DMS153 treated with DMSO at 0.1 percent for 48 hours (cell line): Measurements from ENCODE around the gene SLC4A9.

Experiments used
- DNase-seq: peaks from one replicate; lab custom pipeline; 2025; ENCODE audit not compliant: unreplicated experiment; lab: John Stamatoyannopoulos, UW

SLC4A9 gene

GRCh38 chr5:140360681-140361479, 886 bp downstream of the SLC4A9 start:
- DNase-seq = no peak

- no peak for DNase-seq
These were observed 1.9 kb downstream of the SLC4A9 start for GRCh38 chr5:140361901-140362300.

- no peak for DNase-seq
These were observed 2.3 kb downstream of the SLC4A9 start for GRCh38 chr5:140362311-140362710.

GRCh38 chr5:140362875-140363630, 3.1 kb downstream of the SLC4A9 start:
- peak; percentile 14 for DNase-seq

GRCh38 chr5:140363631-140364471, 3.9 kb downstream of the SLC4A9 start:
- DNase-seq = no peak

- DNase-seq = no peak
These were observed 4.4 kb downstream of the SLC4A9 start for GRCh38 chr5:140364472-140364765.

- DNase-seq = no peak
These were observed 5.3 kb downstream of the SLC4A9 start for GRCh38 chr5:140365282-140365681.

- DNase-seq = no peak
These were observed 5.9 kb downstream of the SLC4A9 start for GRCh38 chr5:140365941-140366340.

GRCh38 chr5:140366589-140367255, 6.7 kb downstream of the SLC4A9 start:
- no peak for DNase-seq

- no peak for DNase-seq
These were observed 7.4 kb downstream of the SLC4A9 start for GRCh38 chr5:140367256-140368013.

- no peak for DNase-seq
These were observed 11.6 kb downstream of the SLC4A9 start for GRCh38 chr5:140371356-140372151.

GRCh38 chr5:140372971-140373487, 13.0 kb downstream of the SLC4A9 start:
- DNase-seq = no peak

- DNase-seq = no peak
These were observed 21.4 kb downstream of the SLC4A9 start for GRCh38 chr5:140381351-140381750.

- no peak for DNase-seq
These were observed 22.0 kb downstream of the SLC4A9 start for GRCh38 chr5:140381972-140382371.

GRCh38 chr5:140382866-140383265, 22.9 kb downstream of the SLC4A9 start:
- no peak for DNase-seq

- no peak for DNase-seq
These were observed 23.3 kb downstream of the SLC4A9 start for GRCh38 chr5:140383300-140383699.

- DNase-seq = no peak
These were observed 28.1 kb downstream of the SLC4A9 start for GRCh38 chr5:140388052-140388451.

- DNase-seq = no peak
These were observed 31.3 kb downstream of the SLC4A9 start for GRCh38 chr5:140391312-140391711.

GRCh38 chr5:140391732-140392131, 31.7 kb downstream of the SLC4A9 start:
- no peak for DNase-seq
